IPS-15b (cell line): Measurements from ENCODE around the gene HOXC13.

ENCODE experiments used
- H3K27me3 ChIP-seq: one replicate; pipeline ENCODE4 v1.6.1; 2013; ENCODE audit warnings: low read length; ENCODE audit not compliant: control insufficient read depth, insufficient read depth
- H3K36me3 ChIP-seq: one replicate; pipeline ENCODE4 v1.6.1; 2013; ENCODE audit warnings: low read length; ENCODE audit not compliant: control insufficient read depth, insufficient read depth
- H3K4me1 ChIP-seq: one replicate; pipeline ENCODE4 v1.6.1; 2013; ENCODE audit warnings: mild to moderate bottlenecking, low read length; ENCODE audit not compliant: control insufficient read depth, insufficient read depth
- H3K4me3 ChIP-seq: one replicate; pipeline ENCODE4 v1.5.1; 2013; ENCODE audit warnings: low read depth, low read length
- H3K9ac ChIP-seq: one replicate; pipeline ENCODE4 v1.6.1; 2013; ENCODE audit warnings: low read depth, mild to moderate bottlenecking, low read length
- H3K9me3 ChIP-seq: one replicate; pipeline ENCODE4 v1.6.1; 2013; ENCODE audit warnings: mild to moderate bottlenecking, low read length; ENCODE audit not compliant: control insufficient read depth, insufficient read depth

Gene HOXC13

DNA sequence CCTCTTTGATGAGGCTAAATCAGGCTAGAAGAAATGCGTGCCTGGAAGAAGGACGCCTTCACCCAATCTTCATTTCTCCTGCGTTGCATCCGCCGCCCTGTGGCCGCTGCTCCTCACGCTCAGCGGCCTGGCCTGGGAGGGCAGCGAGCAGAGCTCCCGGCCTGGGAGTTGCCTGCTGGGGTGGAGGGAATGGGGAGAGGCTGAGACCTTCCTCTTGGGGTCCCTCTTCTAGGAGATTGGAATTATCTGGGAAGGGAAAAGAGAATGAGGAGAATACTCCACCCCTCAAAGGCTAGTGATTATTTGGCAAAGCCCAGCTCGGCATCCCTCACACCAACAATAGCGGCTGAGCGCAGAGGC is 13.7 kb downstream of the HOXC13 start:
- H3K4me3 ChIP-seq: peak overlapping the region; percentile 18
- H3K27me3 ChIP-seq: peaks cover 99% of the 10 kb centered on the region
- no peak overlapping the region for H3K9ac ChIP-seq
- H3K4me1 ChIP-seq: no peaks in the 10 kb centered on the region
- no peaks in the 10 kb centered on the region for H3K9me3 ChIP-seq
- H3K36me3 ChIP-seq: no peaks in the 10 kb centered on the region

DNA sequence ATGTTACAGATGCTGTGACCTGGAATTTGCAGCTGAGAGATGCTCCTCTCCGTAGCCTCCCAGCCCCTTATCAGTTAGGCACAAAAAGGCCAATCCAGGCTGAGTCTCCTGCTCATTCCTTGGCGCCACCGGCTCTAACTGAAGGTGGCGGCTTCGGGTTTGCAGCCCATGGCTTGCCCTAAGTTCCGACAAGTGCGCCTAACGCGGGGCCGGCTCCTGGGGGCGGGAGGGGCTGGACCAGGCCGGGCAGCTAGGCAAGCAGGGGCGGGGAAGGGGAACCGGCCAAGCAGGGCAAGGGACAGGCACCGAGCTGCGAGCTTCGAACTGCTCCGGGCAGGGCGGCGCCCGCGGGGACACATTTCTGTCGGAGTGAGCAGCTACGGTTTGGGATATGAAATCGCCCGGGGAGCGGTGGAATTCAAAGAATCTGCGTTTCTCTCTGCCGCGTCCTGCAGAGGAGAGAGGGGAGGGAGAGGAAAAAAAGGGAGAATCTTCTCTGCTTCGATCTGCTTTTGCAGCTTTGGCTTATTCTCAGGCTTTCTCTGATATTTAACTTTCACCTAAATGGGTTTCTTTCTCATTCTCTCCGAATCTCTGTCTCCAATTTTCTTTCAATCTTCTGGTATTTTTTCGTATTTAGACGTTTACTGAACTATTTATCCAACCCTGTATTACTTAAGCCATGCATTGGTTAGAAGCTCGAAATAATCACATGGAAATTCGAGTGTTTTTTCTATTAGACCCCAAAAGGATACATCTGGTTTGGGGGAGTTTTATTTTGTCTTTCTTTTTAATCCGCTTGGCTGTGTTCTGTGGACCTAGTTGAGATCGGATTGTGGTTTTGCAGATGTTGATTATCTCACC is 14.5 kb downstream of the HOXC13 start:
- peaks cover 99% of the 10 kb centered on the region for H3K27me3 ChIP-seq
- peak overlapping the region; percentile 18 for H3K4me3 ChIP-seq
- H3K4me1 ChIP-seq: no peaks in the 10 kb centered on the region
- H3K36me3 ChIP-seq: no peaks in the 10 kb centered on the region
- H3K9me3 ChIP-seq: no peaks in the 10 kb centered on the region
- no peak overlapping the region for H3K9ac ChIP-seq

- Histone ChIP-seq H3K9ac (no peak overlapping the region), H3K4me3 (no peak overlapping the region), H3K36me3 (no peaks in the 10 kb centered on the region), H3K4me1 (no peaks in the 10 kb centered on the region), H3K27me3 (peaks cover 99% of the 10 kb centered on the region), H3K9me3 (no peaks in the 10 kb centered on the region)
Measured at GRCh38 chr12:53953831-53954693, 15.4 kb downstream of the HOXC13 start.

DNA sequence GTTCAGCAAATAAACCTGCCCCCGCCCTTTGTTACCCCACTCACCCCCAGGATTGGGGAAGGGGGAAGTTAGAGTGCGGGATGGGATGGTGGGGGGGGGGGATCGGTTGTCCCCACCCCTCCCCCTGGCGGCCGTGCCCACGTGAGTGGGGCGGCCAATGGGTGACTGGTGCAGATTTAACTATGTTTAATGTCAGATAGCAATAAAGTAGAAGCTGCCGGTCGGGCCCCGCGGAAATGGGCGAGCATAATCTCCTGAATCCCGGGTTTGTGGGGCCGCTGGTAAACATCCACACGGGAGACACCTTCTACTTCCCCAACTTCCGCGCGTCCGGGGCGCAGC is 16.0 kb downstream of the HOXC13 start, which contains the start of gene HOXC12:
TSS of gene HOXC12 (plus strand) at position 210 of the 342 bp plus-strand sequence. CDS start at position 237, 27 bp downstream.
- Histone ChIP-seq H3K4me1 (no peaks in the 10 kb centered on the region), H3K4me3 (peak within 1 kb of the TSS; percentile 22)

DNA sequence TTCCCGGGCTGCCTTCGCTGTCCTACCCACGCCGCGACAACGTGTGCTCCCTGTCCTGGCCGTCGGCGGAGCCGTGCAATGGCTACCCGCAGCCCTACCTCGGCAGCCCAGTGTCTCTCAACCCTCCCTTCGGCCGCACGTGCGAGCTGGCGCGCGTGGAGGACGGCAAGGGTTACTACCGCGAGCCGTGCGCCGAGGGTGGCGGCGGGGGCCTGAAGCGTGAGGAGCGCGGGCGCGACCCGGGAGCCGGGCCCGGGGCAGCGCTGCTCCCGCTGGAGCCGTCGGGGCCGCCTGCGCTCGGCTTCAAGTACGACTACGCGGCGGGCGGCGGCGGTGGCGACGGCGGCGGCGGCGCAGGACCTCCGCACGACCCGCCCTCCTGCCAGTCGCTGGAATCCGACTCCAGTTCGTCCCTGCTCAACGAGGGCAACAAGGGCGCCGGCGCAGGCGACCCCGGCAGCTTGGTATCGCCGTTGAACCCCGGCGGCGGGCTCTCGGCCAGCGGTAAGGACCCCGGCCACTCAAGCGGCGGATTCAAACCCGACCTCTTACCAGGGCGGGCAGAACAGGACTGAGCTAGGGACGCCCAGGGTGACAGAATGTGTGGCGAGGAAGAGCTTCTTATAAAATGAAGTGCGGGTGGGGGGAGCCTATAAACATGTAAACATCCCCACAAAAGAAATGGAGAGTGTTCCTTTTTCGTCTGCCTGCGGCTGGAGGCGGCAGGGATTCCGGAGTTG is 16.6 kb downstream of the HOXC13 start:
- Histone ChIP-seq H3K9me3 (no peaks in the 10 kb centered on the region), H3K9ac (no peak overlapping the region)

More for the DNA sequence above, 16.0 kb downstream of the HOXC13 start, which contains the start of gene HOXC12:
- peaks cover 99% of the 10 kb centered on the region for H3K27me3 ChIP-seq
- H3K9ac ChIP-seq: no peak within 1 kb of the TSS
- no peaks in the 10 kb centered on the region for H3K36me3 ChIP-seq
- H3K9me3 ChIP-seq: no peaks in the 10 kb centered on the region

GRCh38 chr12:53955776-53956250 is 17.2 kb downstream of the HOXC13 start:
- peaks cover 99% of the 10 kb centered on the region for H3K27me3 ChIP-seq
- H3K9me3 ChIP-seq: no peaks in the 10 kb centered on the region
- peak overlapping the region; percentile 22 for H3K4me3 ChIP-seq
- no peak overlapping the region for H3K9ac ChIP-seq
- no peaks in the 10 kb centered on the region for H3K36me3 ChIP-seq
- no peaks in the 10 kb centered on the region for H3K4me1 ChIP-seq

More for the DNA sequence above, 16.6 kb downstream of the HOXC13 start:
- no peaks in the 10 kb centered on the region for H3K4me1 ChIP-seq
- peak overlapping the region; percentile 22 for H3K4me3 ChIP-seq
- H3K36me3 ChIP-seq: no peaks in the 10 kb centered on the region
- peaks cover 99% of the 10 kb centered on the region for H3K27me3 ChIP-seq

- Histone ChIP-seq H3K36me3 (no peaks in the 10 kb centered on the region), H3K9me3 (no peaks in the 10 kb centered on the region), H3K9ac (no peak overlapping the region), H3K4me1 (no peaks in the 10 kb centered on the region), H3K27me3 (peaks cover 99% of the 10 kb centered on the region), H3K4me3 (peak overlapping the region; percentile 22)
Measured at GRCh38 chr12:53956251-53956887, 17.7 kb downstream of the HOXC13 start.

- Histone ChIP-seq H3K36me3 (no peaks in the 10 kb centered on the region), H3K4me1 (no peaks in the 10 kb centered on the region), H3K4me3 (no peak overlapping the region), H3K9ac (no peak overlapping the region), H3K27me3 (peaks cover 99% of the 10 kb centered on the region), H3K9me3 (no peaks in the 10 kb centered on the region)
Measured at GRCh38 chr12:53956914-53957536, 18.4 kb downstream of the HOXC13 start.

DNA sequence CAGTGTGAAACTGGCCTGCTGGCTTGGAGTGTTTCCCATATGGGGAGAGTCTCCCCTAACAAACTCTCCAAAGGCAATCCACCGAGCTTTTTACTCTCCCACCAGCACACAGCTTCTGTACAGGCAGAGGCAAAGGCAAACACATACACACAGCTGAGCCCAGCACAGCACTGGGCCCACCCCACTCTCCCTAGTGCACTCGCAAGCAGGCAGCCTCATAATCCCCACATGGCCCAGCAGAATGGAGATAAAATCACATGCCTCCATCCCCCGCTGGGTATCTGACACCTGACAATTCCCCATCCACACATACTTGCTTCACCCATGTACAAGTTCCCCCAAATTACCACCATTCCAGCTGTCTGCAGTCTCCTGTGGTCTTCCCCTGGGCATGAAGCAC is 19.5 kb downstream of the HOXC13 start:
- H3K9me3 ChIP-seq: no peaks in the 10 kb centered on the region
- no peaks in the 10 kb centered on the region for H3K4me1 ChIP-seq
- no peak overlapping the region for H3K9ac ChIP-seq
- H3K27me3 ChIP-seq: peaks cover 99% of the 10 kb centered on the region
- H3K4me3 ChIP-seq: peak overlapping the region; percentile 26
- no peaks in the 10 kb centered on the region for H3K36me3 ChIP-seq

GRCh38 chr12:53959314-53959713 is 20.7 kb downstream of the HOXC13 start:
- Histone ChIP-seq H3K9me3 (no peaks in the 10 kb centered on the region), H3K4me3 (peak overlapping the region; percentile 13), H3K36me3 (no peaks in the 10 kb centered on the region), H3K4me1 (no peaks in the 10 kb centered on the region), H3K9ac (no peak overlapping the region), H3K27me3 (peaks cover 99% of the 10 kb centered on the region)
